Peyer's patch (tissue), 4 donors: ENCODE measurements around the gene MTX3. TPM values are rescaled to one million over a fixed set of nuclear protein-coding genes. Genes with fewer than 3 reads are reported as not detected.

Experiments used
- DNase-seq, 3 donors: peaks; one replicate each; pipeline ENCODE4 v3.0.0-alpha.2; 2017 to 2019
- H3K27ac ChIP-seq, 4 donors: fragments of 200-600 bp; sonication (generic); one replicate each; pipeline ENCODE4 v1.5.1; 2016 to 2019
- H3K27me3 ChIP-seq, 2 donors: fragments of 200-600 bp; sonication (generic); one replicate each; pipeline ENCODE4 v1.5.1; 2019
- H3K36me3 ChIP-seq, 3 donors: fragments of 200-600 bp; sonication (generic); one replicate each; pipeline ENCODE4 v1.5.1; 2016 to 2019
- H3K4me1 ChIP-seq, 4 donors: fragments of 200-600 bp; sonication (generic); one replicate each; pipeline ENCODE4 v1.5.1; 2016 to 2019
- H3K4me3 ChIP-seq, 4 donors: fragments of 200-600 bp; sonication (generic); 1 replicate in 3 of 4; 2 replicates in 1 of 4; pipeline ENCODE4 v1.5.1; 2016 to 2019; ENCODE audit warnings: mild to moderate bottlenecking in 1 of 4
- H3K9me3 ChIP-seq, 4 donors: fragments of 200-600 bp; sonication (generic); one replicate each; pipeline ENCODE4 v1.5.1; 2016 to 2019; ENCODE audit warnings: mild to moderate bottlenecking in 1 of 4
- POLR2A ChIP-seq, 2 donors: fragments of 450-650 bp; IDR thresholded peaks; one replicate each; pipeline ENCODE4 v1.5.1; 2017; ENCODE audit warnings: antibody characterized with exemption in 2 of 2, mild to moderate bottlenecking in 2 of 2, moderate library complexity in 2 of 2
- total RNA-seq, 4 donors: library from RNA; depleted of rRNA; stranded (reverse); fragments of >200 nt; gene quantifications; one replicate each; pipeline ENCODE4 v1.1.0, GENCODE V29; 2016
- TF ChIP-seq, protein P1 (sequence below), 6 experiments: fragments of 450-650 bp in 4 of 6; fragments of 200-600 bp in 2 of 6; sonication (generic) in 1 of 6; IDR thresholded peaks; one replicate each; pipeline ENCODE4 v1.5.1; 2017 to 2019; ENCODE audit warnings: antibody characterized with exemption in 6 of 6, mild to moderate bottlenecking in 3 of 6, moderate library complexity in 1 of 6

The MTX3 gene
- total RNA-seq, 4 donors from 2014 or later: 8.4 to 11.6 (median 9.2) TPM

DNA sequence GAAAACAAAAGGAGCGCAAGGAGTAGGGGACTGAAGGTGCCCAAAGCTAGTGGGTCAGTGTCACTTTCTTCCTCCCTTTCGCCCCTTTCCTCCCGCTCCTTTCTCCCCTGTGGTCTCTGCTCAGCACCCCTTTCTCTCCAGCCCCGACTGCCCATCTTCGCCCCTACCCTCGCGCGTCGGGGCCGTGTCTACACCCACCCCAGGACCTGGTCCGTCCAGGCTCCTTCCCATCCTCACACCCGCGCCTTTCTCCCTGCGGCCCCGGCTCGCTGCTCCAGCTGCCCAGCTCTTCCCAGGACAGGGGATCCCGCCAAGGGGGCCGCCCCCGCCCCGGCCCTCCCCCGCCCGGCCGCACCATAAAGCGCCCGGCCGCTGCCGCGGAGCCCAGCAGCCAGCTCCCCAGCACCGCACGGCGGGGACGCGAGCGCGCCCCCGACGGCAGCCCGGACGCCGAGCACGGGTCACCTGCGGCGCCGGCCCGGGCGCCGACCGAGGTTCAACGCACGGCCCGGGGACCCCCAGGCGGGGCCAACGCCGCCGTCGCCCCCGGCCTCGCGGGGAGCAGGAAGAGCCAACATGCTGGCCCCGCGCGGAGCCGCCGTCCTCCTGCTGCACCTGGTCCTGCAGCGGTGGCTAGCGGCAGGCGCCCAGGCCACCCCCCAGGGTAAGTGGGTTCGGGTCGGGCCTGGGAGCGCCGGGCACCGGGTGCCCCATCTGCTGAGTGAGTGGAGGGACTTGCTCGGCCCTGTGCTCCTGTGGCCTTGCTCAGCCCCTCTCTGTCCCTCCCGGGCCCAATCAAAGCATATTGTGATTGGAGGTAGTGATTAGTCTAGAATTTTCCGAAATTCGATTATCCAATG, 44.1 kb upstream of the MTX3 start, which contains the start of gene THBS4:
THBS4 (plus strand) TSS at position 387 of the 860 bp plus-strand sequence; CDS start at position 577, 190 bp downstream.
- no peak for DNase-seq
- peaks cover 0 to 4% (median 0%) of the 10 kb centered on the region in 4 donors for H3K4me1 ChIP-seq
- no peaks in the 10 kb centered on the region for H3K36me3 ChIP-seq
- H3K4me3 ChIP-seq: peak within 1 kb of the TSS in 2 of 4 donors; percentile 21 to 37
- no peak within 1 kb of the TSS for H3K27ac ChIP-seq
- TF ChIP-seq POLR2A (IDR thresholded peaks at IDR 0.05): no peak
- TF ChIP-seq, protein P1, sequence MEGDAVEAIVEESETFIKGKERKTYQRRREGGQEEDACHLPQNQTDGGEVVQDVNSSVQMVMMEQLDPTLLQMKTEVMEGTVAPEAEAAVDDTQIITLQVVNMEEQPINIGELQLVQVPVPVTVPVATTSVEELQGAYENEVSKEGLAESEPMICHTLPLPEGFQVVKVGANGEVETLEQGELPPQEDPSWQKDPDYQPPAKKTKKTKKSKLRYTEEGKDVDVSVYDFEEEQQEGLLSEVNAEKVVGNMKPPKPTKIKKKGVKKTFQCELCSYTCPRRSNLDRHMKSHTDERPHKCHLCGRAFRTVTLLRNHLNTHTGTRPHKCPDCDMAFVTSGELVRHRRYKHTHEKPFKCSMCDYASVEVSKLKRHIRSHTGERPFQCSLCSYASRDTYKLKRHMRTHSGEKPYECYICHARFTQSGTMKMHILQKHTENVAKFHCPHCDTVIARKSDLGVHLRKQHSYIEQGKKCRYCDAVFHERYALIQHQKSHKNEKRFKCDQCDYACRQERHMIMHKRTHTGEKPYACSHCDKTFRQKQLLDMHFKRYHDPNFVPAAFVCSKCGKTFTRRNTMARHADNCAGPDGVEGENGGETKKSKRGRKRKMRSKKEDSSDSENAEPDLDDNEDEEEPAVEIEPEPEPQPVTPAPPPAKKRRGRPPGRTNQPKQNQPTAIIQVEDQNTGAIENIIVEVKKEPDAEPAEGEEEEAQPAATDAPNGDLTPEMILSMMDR (IDR thresholded peaks at IDR 0.05): no peak
- peaks cover 0 to 8% of the 10 kb centered on the region in 2 donors for H3K27me3 ChIP-seq
- no peaks in the 10 kb centered on the region for H3K9me3 ChIP-seq

DNA sequence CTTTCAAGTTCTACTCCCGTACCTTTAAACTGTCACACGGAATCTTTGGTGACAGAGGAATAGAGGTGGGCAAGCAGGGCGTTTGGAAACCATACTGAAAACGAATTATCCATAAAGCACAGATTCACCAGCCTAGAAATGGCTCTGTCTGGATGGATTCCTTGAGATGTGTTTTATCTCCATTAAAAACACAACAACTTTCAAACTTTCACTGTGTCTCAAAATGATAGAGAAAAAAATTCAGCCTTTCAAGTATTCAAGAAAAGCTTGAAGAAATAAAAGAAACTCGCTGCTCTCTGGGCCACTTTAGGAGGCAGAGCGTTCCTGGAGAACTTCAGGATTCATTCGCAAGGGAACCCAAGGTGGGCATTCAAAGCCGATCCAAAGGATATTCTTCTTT, 43.5 kb upstream of the MTX3 start:
- TF ChIP-seq, protein P1 (IDR thresholded peaks at IDR 0.05): no peak
- TF ChIP-seq POLR2A (IDR thresholded peaks at IDR 0.05): no peak
- no peak for DNase-seq
- no peaks in the 10 kb centered on the region for H3K36me3 ChIP-seq
- no peak overlapping the region for H3K27ac ChIP-seq
- H3K4me3 ChIP-seq: no peak overlapping the region
- H3K9me3 ChIP-seq: no peaks in the 10 kb centered on the region
- peaks cover 0 to 8% of the 10 kb centered on the region in 2 donors for H3K27me3 ChIP-seq
- peaks cover 0 to 4% (median 0%) of the 10 kb centered on the region in 4 donors for H3K4me1 ChIP-seq

DNA sequence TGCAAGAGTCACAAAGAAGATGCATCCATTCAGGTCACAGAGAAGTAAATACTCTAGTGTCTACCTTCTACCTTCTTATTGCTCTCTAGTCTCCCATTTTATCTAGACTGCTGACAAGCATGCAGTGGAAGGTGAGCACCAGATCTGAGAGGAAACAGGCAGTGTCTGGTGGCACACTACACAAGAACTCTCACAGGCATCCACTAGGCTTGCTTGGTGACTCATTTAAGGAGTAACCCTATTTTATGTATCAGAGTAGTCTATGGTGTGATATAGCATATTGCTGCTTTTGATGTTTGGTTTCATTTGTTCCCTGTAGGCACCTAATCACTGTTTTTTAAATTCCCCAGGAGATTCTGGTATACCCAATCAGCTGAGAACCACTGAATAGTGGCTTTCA, 42.5 kb upstream of the MTX3 start:
- Histone ChIP-seq H3K36me3 (no peaks in the 10 kb centered on the region), H3K4me1 (peaks cover 0 to 4% (median 0%) of the 10 kb centered on the region in 4 donors), H3K27ac (no peak overlapping the region), H3K27me3 (peaks cover 0 to 8% of the 10 kb centered on the region in 2 donors), H3K9me3 (no peaks in the 10 kb centered on the region), H3K4me3 (no peak overlapping the region)
- DNase-seq: no peak
- TF ChIP-seq POLR2A (IDR thresholded peaks at IDR 0.05): no peak
- TF ChIP-seq, protein P1 (IDR thresholded peaks at IDR 0.05): no peak

DNA sequence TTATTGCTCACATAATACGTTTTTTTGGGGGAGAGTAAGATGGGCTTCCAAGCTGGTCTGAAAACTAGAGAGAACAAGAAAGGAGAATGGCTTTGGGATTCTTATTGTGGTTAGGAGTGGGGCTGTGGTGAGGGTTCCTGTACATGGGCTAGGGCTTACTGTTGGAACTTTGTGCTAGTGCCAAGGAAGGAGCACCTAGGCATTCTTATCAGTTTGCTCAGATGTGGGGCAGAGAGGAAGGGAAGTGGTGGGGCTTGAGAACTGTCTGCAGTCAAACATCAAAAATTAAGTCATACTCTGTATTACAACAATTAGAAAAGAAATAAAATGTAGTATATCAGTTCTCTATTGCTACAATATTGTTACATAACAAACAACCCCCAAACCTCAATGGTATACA, 40.0 kb upstream of the MTX3 start:
- peaks cover 0 to 4% (median 0%) of the 10 kb centered on the region in 4 donors for H3K4me1 ChIP-seq
- TF ChIP-seq, protein P1 (IDR thresholded peaks at IDR 0.05): no peak
- TF ChIP-seq POLR2A (IDR thresholded peaks at IDR 0.05): no peak
- no peak for DNase-seq
- H3K27ac ChIP-seq: no peak overlapping the region
- no peak overlapping the region for H3K4me3 ChIP-seq
- H3K27me3 ChIP-seq: peaks cover 0 to 8% of the 10 kb centered on the region in 2 donors
- H3K36me3 ChIP-seq: no peaks in the 10 kb centered on the region
- H3K9me3 ChIP-seq: no peaks in the 10 kb centered on the region

DNA sequence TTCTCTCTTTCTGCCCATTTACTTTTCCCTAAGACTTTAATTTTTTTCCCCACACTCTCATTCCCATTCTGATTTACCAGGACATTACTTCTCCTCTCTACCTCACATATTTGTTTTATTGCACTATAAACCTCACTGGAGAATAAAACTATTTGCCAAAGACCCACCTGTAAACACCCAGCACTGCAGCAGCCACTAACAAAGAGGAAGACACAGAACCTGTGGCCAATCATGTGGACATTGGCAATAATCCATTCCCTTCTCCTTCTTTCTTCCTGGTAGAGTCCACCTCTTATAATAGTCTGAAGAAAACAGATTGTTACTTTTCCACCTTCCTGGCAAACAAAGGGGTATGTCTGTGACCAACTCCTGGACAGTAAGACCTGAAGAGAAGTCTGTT, 35.8 kb upstream of the MTX3 start:
- TF ChIP-seq, protein P1 (IDR thresholded peaks at IDR 0.05): no peak
- no peak for TF ChIP-seq POLR2A (IDR thresholded peaks at IDR 0.05)
- Histone ChIP-seq H3K4me1 (no peaks in the 10 kb centered on the region), H3K4me3 (no peak overlapping the region), H3K36me3 (no peaks in the 10 kb centered on the region), H3K27ac (no peak overlapping the region), H3K9me3 (no peaks in the 10 kb centered on the region), H3K27me3 (no peaks in the 10 kb centered on the region)
- no peak for DNase-seq
